A673 (cell line): ENCODE results near the gene DGKZ.

Source experiments
- CTCF ChIP-seq: fragments of 300-800, 200-600 bp; sonication (generic); conservative IDR thresholded peaks from 2 replicates; pipeline ENCODE4 v1.5.1; 2017; ENCODE audit warnings: low read depth, mild to moderate bottlenecking, antibody characterized with exemption, low read length, moderate library complexity, mixed read lengths
- EZH2 ChIP-seq: fragments of 200-600 bp; sonication (generic); IDR thresholded peaks from 2 replicates; pipeline ENCODE4 v1.6.1; 2017; ENCODE audit warnings: borderline replicate concordance, low read depth, mild to moderate bottlenecking, mixed read lengths, antibody characterized with exemption, low read length; ENCODE audit not compliant: poor library complexity, severe bottlenecking

GRCh38 chr11:46315783-46316563 lies 31.3 kb upstream of the DGKZ start:
- TF ChIP-seq CTCF (no peak), EZH2 (no peak)
